HCEC 1CT (cell line): ENCODE results near the gene JAKMIP2.

Experiments
- DNase-seq: peaks from one replicate; pipeline ENCODE4 v3.0.0-alpha.2; 2017

The JAKMIP2 gene

GRCh38 chr5:147693233-147693632, 89.3 kb downstream of the JAKMIP2 start:
- DNase-seq: no peak

GRCh38 chr5:147691130-147691529, 91.4 kb downstream of the JAKMIP2 start:
- no peak for DNase-seq

- no peak for DNase-seq
These were observed 91.9 kb downstream of the JAKMIP2 start for GRCh38 chr5:147690595-147690994.

- no peak for DNase-seq
These were observed 93.1 kb downstream of the JAKMIP2 start for GRCh38 chr5:147689426-147689825.

GRCh38 chr5:147688656-147689356, 93.7 kb downstream of the JAKMIP2 start:
- DNase-seq: no peak

- no peak for DNase-seq
These were observed 95.4 kb downstream of the JAKMIP2 start for GRCh38 chr5:147687118-147687517.

GRCh38 chr5:147686421-147686820, 96.1 kb downstream of the JAKMIP2 start:
- DNase-seq: no peak

GRCh38 chr5:147685993-147686392, 96.5 kb downstream of the JAKMIP2 start:
- DNase-seq: no peak

- DNase-seq: no peak
These were observed 107.4 kb downstream of the JAKMIP2 start for GRCh38 chr5:147675168-147675567.

- DNase-seq: no peak
These were observed 108.1 kb downstream of the JAKMIP2 start for GRCh38 chr5:147674411-147674810.

- no peak for DNase-seq
These were observed 108.7 kb downstream of the JAKMIP2 start for GRCh38 chr5:147673791-147674190.

- no peak for DNase-seq
These were observed 109.3 kb downstream of the JAKMIP2 start for GRCh38 chr5:147673266-147673665.

- no peak for DNase-seq
These were observed 111.2 kb downstream of the JAKMIP2 start for GRCh38 chr5:147671365-147671764.

GRCh38 chr5:147670815-147671214, 111.7 kb downstream of the JAKMIP2 start:
- DNase-seq: no peak

GRCh38 chr5:147669169-147669869, 113.2 kb downstream of the JAKMIP2 start:
- no peak for DNase-seq

GRCh38 chr5:147668385-147668784, 114.1 kb downstream of the JAKMIP2 start:
- DNase-seq: no peak

GRCh38 chr5:147667363-147667762, 115.2 kb downstream of the JAKMIP2 start:
- DNase-seq: no peak

GRCh38 chr5:147666419-147666818, 116.1 kb downstream of the JAKMIP2 start:
- DNase-seq: no peak

GRCh38 chr5:147661541-147661940, 121.0 kb downstream of the JAKMIP2 start:
- no peak for DNase-seq

- no peak for DNase-seq
These were observed 123.2 kb downstream of the JAKMIP2 start for GRCh38 chr5:147659166-147659929.

GRCh38 chr5:147658293-147658932, 124.1 kb downstream of the JAKMIP2 start:
- no peak for DNase-seq

GRCh38 chr5:147648597-147648996, 133.9 kb downstream of the JAKMIP2 start:
- no peak for DNase-seq

- DNase-seq: no peak
These were observed 137.3 kb downstream of the JAKMIP2 start for GRCh38 chr5:147645197-147645596.
